Right atrium auricular region (tissue), 2 donors: Measurements from ENCODE around the gene ZNF862. TPM values are rescaled to one million over a fixed set of nuclear protein-coding genes. Genes with fewer than 3 reads are reported as not detected.
"Not testable (repeated sequence)": the region's sequence is repeated elsewhere in the genome, so short reads cannot be mapped to it uniquely, and the experiment has no call there.

Experiments
- DNase-seq: peaks from one replicate; pipeline ENCODE4 v3.0.0-alpha.2; 2019; ENCODE audit warnings: low spot score
- H3K27ac ChIP-seq, 2 donors: fragments of 200-600 bp; sonication (generic); 1 replicate in 1 of 2; 2 replicates in 1 of 2; pipeline ENCODE4 v1.5.1; 2016 to 2019
- H3K27me3 ChIP-seq, 2 donors: fragments of 200-600 bp; sonication (generic); one replicate each; pipeline versions ENCODE4 v1.5.1 to v1.6.0; 2017 to 2019
- H3K36me3 ChIP-seq: fragments of 200-600 bp; sonication (generic); one replicate; pipeline ENCODE4 v1.5.1; 2016
- H3K4me1 ChIP-seq, 2 donors: fragments of 200-600 bp; sonication (generic); one replicate each; pipeline versions ENCODE4 v1.5.1 to v1.6.0; 2017 to 2019
- H3K4me3 ChIP-seq, 2 donors: fragments of 200-600 bp; sonication (generic); 1 replicate in 1 of 2; 2 replicates in 1 of 2; pipeline ENCODE4 v1.5.1; 2017 to 2019; ENCODE audit warnings: mild to moderate bottlenecking in 1 of 2, moderate library complexity in 1 of 2
- H3K9me3 ChIP-seq, 2 donors: fragments of 200-600 bp; sonication (generic); one replicate each; pipeline ENCODE4 v1.5.1; 2019
- CTCF ChIP-seq, 2 donors: fragments of 200-600 bp; sonication (generic); IDR thresholded peaks; one replicate each; pipeline ENCODE4 v1.5.1; 2019; ENCODE audit warnings: antibody characterized with exemption in 2 of 2
- total RNA-seq, 2 donors: library from RNA; depleted of rRNA; stranded (reverse); fragments of >200 nt; gene quantifications; one replicate each; pipeline ENCODE4 v1.1.0, GENCODE V29; 2016

Gene ZNF862
- total RNA-seq, 2 donors from 2014 or later: 7.0 to 11.0 TPM

GRCh38 chr7:149886018-149886415 is 47.8 kb downstream of the ZNF862 start:
- H3K9me3 ChIP-seq: no peaks in the 10 kb centered on the region
- no peak overlapping the region for H3K4me3 ChIP-seq
- no peak for DNase-seq
- no peaks in the 10 kb centered on the region for H3K27me3 ChIP-seq
- no peak for TF ChIP-seq CTCF (IDR thresholded peaks at IDR 0.05)
- H3K36me3 ChIP-seq: no peaks in the 10 kb centered on the region
- H3K27ac ChIP-seq: no peak overlapping the region
- peaks cover 0 to 33% of the 10 kb centered on the region in 2 donors for H3K4me1 ChIP-seq

DNA sequence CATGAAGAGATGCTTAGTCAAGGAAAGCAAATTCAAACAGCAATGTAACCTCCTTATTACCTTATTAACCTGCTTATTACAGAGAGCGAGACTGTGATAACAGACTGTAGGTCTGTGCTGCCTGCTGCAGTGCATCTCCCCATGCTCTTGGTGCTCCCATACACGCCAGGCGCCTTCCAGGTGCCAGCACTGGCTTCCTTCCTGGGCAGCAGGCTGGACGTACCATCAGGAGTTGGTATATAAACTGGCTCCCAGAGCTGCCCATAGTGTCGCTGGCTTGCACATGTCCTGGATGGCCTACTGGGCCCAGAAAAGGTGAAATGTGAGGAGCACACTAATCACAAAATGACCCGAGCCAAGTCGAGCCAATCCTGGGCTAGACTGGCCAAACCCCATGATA is 49.1 kb downstream of the ZNF862 start:
- TF ChIP-seq CTCF (IDR thresholded peaks at IDR 0.05): no peak
- peaks cover 0 to 28% of the 10 kb centered on the region in 2 donors for H3K4me1 ChIP-seq
- no peak overlapping the region for H3K4me3 ChIP-seq
- no peak for DNase-seq
- H3K27ac ChIP-seq: no peak overlapping the region
- no peaks in the 10 kb centered on the region for H3K27me3 ChIP-seq
- H3K9me3 ChIP-seq: no peaks in the 10 kb centered on the region
- no peaks in the 10 kb centered on the region for H3K36me3 ChIP-seq

DNA sequence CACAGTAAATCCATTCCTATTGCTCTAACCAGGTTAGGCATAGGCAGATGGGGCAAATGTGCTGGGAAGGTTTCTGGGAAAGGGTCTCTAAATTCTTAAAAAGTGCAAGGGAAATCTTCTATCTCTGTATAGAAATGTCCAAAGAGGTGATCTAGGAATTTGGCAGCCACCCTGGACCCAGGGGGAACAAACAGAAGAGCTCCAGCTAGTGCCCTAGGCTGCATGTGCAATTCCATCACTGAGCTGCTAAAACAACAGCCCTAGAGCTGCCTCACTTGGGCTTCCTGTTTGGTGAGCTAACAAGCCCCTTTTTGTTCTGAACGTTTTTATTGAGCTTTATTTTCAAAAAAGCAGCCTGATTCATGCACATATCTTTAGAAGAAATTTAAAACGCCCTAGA is 52.5 kb downstream of the ZNF862 start:
- not testable (repeated sequence) for H3K4me3 ChIP-seq, H3K27me3 ChIP-seq, H3K36me3 ChIP-seq, H3K9me3 ChIP-seq, H3K27ac ChIP-seq, DNase-seq, H3K4me1 ChIP-seq

GRCh38 chr7:149894957-149895356 is 56.8 kb downstream of the ZNF862 start:
- H3K4me1 ChIP-seq, H3K36me3 ChIP-seq, H3K27ac ChIP-seq, H3K9me3 ChIP-seq, H3K4me3 ChIP-seq, DNase-seq, H3K27me3 ChIP-seq: not testable (repeated sequence)

DNA sequence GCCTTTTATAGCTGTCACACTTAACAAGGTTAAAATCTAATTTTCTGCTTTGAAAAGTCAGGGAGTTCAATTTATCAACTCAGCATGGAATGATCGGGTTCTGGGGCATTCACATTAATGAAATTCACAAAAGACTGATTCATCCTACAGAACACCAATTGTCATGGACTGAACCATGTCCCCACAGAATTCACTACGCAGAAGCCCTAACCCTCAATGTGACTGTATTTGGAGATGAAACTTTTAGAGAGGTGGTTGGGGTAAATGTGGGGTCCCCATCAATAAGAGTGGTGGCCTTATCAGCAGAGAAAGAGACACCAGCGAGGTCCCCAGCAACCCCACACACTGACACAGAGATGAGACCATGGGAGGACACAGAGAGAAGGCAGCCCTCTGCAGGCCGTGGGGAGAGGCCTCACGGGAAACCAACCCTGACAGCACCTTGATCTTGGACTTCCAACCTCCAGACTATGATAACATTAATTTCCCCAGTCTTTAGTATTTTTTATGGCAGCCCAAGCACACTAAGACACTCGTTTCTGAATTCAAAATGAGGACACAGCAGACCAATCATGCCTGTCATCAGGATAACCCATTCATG is 69.7 kb downstream of the ZNF862 start:
- not testable (repeated sequence) for H3K27me3 ChIP-seq, H3K27ac ChIP-seq, H3K36me3 ChIP-seq, DNase-seq, H3K4me3 ChIP-seq, H3K9me3 ChIP-seq, H3K4me1 ChIP-seq

- H3K36me3 ChIP-seq, DNase-seq, H3K27ac ChIP-seq, H3K27me3 ChIP-seq, H3K4me1 ChIP-seq, H3K9me3 ChIP-seq, H3K4me3 ChIP-seq: not testable (repeated sequence)
Observed at GRCh38 chr7:149910219-149910618, 72.0 kb downstream of the ZNF862 start.

GRCh38 chr7:149912126-149912525 is 74.0 kb downstream of the ZNF862 start:
- H3K36me3 ChIP-seq, DNase-seq, H3K4me1 ChIP-seq, H3K27me3 ChIP-seq, H3K4me3 ChIP-seq, H3K9me3 ChIP-seq, H3K27ac ChIP-seq: not testable (repeated sequence)

Other genes with a start within 250 kb of the ZNF862 start
- gene ZNF467, start 64.8 kb upstream of the ZNF862 start, total RNA-seq: 10 to 100 TPM in 1 of 2 donors, 1 to 10 TPM in 1; 3.2 to 11.0 TPM
- gene ATP6V0E2, start 35.6 kb downstream of the ZNF862 start, total RNA-seq: 100 to 1,000 TPM in 1 of 2 donors, 10 to 100 TPM in 1; 60.7 to 122 TPM